ENCODE measurements around the gene FPGS.
"Not testable (repeated sequence)": the region's sequence is repeated elsewhere in the genome, so short reads cannot be mapped to it uniquely, and the experiment has no call there.

FPGS gene

GRCh38 chr9:127812936-127813675 is 10.4 kb downstream of the FPGS start:
- DNase-seq: no peak

DNA sequence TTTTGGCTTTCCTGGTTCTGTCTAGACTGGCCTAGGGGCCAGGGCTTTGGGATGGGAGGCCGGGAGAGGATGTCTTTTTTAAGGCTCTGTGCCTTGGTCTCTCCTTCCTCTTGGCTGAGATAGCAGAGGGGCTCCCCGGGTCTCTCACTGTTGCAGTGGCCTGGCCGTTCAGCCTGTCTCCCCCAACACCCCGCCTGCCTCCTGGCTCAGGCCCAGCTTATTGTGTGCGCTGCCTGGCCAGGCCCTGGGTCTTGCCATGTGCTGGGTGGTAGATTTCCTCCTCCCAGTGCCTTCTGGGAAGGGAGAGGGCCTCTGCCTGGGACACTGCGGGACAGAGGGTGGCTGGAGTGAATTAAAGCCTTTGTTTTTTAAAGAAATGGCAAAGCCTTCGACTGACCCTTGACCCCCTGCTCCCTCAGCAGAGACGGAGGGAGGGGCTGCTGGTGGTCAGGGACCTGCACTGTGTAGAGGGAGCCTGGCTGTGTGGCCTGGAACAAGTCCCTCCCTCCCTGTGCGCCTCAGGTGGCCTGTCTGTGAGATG is 11.1 kb downstream of the FPGS start:
- no peak for DNase-seq

DNA sequence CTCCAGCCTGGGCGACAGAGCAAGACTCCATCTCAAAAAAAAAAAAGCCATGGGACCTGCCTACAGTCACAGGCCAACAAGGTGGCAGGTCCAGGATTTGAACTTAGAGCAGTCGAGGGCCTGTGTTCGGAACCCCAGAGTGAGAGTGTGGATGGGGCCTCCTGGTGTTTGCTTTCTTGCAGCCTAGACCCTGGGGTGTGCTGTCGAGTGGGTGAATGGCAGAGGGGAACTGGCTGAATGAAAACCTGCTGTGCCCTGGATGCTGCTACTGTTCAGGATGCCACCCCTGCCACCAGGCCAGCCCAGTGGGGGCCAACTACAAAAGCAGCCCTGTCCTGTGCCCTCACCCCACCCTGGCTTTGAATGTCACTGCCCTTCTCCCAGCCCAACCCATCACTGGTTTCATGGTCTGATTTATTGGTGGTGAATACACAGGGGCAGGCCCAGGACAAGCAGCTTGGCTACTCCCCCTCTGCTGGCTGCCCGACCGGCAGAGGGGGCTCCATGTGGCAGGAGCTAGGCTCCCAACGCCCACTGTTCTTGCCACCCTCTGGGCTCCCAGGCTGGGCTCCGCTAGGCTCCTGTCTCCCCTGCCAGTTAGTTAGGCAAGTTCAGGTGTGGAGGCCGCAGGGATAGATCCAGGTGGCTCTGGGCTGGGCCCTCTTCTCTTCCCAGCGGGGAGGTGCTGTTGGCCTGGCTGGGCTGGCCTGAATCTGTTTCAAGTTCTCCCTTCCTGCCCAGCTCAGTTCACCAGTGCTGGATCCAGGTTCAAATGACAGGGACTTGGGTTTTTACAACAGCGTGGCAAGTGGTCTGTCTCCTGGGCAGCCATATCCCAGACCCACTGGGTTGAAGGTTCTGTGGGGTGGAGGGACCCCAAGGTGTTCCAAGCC is 12.2 kb downstream of the FPGS start:
- no peak for DNase-seq

- DNase-seq: no peak
Observed at GRCh38 chr9:127815512-127816361, 13.1 kb downstream of the FPGS start.

DNA sequence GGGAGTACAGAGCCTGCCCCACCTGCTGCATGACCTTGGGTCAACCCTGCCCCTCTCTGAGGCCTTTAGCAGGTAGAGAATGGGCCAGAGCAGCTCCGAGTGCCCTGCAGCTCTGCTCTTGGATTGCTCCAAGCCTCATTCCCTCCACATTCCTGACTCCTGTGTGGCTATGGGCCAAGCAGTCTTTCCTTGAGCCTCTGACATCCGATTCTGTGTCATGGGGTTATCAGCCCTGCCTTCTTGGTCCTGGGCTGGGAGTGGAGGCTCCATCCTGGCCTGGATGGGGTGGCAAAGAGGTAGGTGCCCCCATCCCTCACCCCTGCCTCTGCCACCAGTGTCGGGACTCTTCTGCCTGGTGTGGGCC is 13.7 kb downstream of the FPGS start:
- no peak for DNase-seq

DNA sequence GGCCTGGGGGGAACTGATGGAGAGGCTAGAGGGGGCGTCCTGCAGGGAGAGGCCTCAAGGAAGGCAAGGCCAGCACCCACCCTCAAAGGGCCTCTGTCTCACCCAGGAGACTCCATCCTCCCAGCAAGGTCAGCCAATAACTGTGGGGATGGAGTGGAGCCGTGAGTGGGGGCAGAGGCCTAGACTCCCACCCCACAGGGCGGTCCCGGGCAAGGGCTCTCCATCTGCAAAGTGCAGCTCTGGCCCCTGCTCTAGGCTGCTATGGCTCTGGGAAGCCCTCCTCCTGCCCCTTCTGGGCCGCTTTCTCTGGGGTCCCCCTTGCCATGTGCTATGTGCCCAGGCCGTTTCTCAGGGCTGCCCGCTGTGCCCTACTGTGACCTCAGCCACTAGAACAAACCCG is 14.0 kb downstream of the FPGS start:
- DNase-seq: no peak

DNA sequence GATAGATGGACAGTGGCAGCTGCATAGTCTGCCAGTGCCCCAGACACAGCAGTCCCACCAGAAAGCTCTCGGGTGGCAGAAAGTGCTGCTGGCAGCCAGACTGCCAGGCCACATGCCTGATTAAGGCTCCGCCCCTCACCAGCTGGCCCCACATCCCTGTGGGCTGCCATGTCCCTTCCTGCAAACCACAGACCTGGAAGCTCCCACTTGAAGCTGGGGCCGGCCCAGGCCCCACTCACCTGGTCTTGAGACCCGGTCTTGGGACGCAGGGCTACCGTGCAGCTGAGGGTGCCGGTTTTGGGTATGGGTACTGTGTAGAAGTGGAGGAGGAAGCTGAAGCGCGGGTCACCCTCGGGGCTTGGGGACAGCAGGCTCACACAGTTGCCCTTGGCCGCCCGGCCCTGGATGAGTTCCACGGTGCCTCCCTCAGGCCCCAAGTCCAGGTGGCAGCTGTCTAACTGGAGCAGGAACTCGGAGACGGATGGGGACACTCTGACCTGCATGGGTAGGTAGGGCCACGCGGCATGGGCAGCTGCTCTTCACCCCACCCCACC is 15.3 kb downstream of the FPGS start:
- no peak for DNase-seq

GRCh38 chr9:127818574-127818973 is 15.9 kb downstream of the FPGS start:
- DNase-seq: no peak

- no peak for DNase-seq
Observed at GRCh38 chr9:127822108-127822507, 19.4 kb downstream of the FPGS start.

DNA sequence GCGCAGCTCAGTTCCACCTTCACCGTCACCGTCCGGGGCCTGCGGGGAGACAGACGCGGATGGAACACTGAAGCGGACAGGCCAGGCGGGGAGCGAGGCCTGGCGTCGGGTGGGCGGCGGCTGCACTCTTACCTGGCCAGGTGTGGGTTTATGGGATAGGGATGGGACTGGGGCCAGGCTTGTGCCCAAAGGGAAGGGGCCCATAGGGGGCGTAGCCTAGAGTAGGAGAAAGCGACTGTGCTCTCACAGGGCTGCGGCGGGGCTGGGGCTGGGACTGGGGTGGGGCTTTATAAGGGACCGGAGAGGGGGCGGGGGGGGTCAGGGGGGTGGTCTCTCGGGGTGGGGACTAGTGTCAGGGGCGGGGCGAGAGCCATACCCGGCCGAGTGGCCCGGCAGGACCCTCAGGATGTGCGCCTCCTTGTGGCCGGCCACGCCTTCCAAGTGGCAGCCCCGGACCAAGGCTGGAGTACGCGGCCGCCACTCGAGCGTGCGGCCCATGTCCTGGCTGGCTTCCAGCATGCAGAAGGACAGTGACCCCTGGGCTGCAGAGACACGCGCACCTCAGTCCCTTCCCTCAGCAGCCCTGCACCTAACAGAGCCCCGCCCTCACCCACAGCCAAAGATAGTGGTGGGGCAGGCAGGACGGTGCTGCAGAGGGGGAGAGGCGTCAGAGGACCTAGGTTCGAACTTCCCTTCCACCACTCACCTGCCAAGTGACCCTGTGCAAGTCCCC is 22.8 kb downstream of the FPGS start:
- no peak for DNase-seq

DNA sequence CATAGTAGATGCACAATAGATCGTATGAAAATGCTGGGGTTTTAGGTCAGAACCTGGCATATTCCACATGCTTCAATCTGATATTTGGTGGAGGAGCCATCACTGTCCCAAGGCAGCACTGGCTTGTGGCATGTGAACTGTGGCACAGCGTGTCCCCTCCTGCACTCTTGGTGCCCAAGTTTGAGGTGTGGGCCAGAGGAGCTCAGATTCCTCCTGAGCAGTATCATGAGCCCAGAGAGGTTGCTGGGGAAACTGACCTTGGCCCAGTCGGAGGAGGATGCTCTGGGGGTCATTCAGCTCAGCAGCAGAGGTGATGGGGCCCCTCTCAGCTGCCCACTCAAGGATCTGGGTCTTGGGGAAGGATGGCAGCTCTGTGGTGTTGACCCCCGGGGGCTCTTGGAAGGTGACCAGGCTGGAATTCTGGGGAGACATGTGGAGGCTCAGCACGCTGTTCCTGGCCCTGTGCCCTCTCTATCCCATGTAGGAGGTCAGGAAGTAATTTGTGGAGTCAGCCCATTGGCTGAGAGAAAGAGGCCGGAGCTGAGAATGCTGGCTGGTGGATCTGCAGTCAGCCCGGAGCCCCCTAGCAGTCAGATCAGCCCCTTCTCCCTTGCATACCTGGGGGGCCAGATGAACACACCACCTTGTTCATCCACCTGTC is 23.7 kb downstream of the FPGS start:
- DNase-seq: no peak

GRCh38 chr9:127828262-127829031 is 25.8 kb downstream of the FPGS start:
- no peak for DNase-seq

GRCh38 chr9:127829205-127829906 is 26.7 kb downstream of the FPGS start:
- no peak for DNase-seq

DNA sequence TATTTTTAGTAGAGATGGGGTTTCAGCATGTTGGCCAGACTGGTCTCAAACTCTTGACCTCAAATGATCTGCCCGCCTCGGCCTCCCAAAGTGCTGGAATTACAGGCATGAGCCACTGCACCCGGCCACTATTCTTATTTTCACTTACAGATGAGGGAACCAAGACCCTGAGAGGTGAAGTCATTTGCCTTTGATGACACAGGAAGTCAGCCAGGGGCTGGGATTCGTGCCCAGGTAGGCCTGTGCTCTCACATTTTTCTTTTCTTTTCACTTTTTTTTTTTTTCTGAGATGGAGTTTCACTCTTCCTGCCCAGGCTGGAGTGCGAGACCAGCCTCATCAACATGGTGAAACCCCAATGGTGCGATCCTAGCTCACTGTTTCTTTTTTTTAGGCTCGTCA is 29.6 kb downstream of the FPGS start:
- DNase-seq: no peak

GRCh38 chr9:127833555-127833954 is 30.9 kb downstream of the FPGS start:
- no peak for DNase-seq

- DNase-seq: no peak
Observed at GRCh38 chr9:127835991-127836516, 33.4 kb downstream of the FPGS start.

DNA sequence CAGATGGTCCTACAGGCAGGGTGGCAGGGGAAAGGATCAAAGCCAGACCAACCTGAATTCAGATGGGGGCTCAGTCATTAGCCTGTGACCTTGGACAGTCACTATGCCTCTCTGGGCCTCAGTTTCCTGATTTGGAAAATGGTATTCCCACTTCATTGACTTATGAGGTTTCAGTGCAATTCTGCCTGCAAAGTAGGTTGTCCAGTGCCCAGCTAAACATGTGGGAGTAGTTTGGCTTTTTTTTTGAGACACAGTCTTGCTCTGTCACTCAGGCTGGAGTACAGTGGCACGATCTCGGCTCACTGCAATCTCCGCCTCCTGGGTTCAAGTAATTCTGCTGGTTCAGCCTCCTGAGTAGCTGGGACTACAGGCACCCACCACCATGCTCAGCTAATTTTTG is 33.9 kb downstream of the FPGS start:
- not testable (repeated sequence) for DNase-seq

DNA sequence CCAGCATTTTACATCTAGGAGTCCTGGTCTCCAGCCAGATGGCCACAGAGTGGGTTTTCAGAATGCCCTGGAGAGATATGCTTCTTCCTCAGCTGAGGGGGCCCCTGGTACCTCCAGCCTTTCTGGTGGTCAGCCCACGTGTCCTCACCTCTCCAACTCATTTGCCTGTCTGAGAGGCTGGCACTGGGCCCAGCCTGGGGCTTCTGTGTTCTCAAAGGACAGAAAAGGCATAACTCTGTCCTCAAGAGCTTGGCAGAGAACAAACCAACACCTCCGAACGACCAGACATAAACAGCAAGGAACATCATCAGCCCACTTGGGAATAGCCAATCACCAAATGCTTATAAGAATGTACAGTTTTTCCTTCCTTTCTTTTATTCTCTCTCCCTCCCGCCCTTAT is 34.7 kb downstream of the FPGS start:
- DNase-seq: no peak

DNA sequence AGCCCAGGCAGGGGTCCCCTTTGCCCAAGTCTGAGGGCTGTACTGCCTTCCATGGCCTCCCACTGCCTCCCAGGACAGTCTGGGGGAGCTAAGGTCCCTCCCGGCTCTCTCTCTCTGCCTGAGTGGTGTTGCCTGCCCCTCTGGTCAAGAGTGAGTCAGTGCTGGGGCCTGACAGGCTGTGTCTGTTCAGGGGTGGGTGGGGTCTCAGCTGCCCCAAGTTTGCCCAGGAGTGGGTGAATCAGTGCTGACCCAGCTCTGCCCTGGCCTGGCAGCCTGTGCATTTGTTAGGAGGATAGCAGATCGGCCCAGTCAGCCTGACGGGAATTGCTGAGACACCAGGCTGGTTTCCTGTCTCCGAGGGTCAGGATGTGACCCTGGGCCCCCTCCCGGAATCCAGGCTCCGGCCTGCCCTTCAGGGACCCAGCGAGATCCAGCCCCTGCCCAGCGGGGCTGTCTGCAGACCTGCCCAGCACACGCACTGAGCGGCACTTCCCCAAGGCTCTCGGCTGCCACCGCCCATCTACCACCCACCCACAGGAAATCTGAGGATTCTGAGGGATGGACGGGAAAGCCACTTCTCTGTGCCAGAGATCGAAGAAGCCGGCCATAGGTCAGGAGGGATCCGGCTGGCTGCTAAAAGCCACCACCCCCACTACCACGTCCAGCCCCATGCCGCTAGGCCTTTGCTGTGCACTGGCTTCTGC is 35.8 kb downstream of the FPGS start:
- no peak for DNase-seq

All from stimulated activated CD4-positive, alpha-beta T cell treated with anti-CD3 and anti-CD28 coated beads, Interleukin-4, amount 100 ng/mL, for 24 hours (primary cell).